GM19099 (cell line): Measurements from ENCODE around the gene DYNLT5.

ENCODE experiments used
- POLR2A ChIP-seq: IDR thresholded peaks from 3 replicates; pipeline ENCODE4 v1.6.1; 2011; ENCODE audit warnings: low read depth; ENCODE audit not compliant: insufficient read length; ENCODE audit errors: extremely low read depth

Gene DYNLT5, protein sequence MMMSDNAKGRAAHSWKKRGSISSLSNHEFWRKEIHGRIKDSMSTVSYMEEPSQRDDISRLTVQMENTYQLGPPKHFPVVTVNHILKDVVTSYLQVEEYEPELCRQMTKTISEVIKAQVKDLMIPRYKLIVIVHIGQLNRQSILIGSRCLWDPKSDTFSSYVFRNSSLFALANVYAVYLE

DNA sequence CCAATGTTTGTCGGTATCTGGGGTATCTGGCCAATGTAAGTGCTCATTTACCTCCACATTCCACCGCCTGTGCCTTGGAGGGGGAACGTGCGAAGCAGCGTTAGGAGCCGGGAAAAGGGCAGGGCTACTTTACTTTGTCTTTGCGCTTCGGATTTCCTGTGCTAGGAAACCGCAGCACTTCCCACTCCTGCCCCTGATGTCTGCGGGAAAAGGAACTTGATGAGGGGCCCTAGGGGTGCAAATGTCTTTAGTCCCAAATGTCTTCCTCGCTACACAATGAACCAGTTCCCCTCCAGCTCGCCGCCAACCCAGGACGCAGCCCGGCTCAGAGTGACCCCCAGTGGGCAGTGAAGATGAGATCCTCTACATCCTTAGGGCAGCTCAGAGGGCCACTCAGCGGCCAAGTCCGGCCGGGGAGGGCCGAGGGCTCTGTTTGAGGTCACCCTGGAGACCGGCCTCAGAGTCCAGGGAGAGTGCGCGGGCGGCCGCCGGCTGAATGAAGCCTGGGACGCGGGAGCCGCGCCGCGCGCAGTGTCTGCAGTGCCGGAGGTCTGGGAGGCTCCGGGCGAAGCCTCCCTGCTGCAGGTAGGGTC, at the start of gene DYNLT5:
DYNLT5 (plus strand) TSS at position 460 of the 593 bp plus-strand sequence. CDS start 2,200 bp downstream, outside the sequence.
- no peak for TF ChIP-seq POLR2A

DNA sequence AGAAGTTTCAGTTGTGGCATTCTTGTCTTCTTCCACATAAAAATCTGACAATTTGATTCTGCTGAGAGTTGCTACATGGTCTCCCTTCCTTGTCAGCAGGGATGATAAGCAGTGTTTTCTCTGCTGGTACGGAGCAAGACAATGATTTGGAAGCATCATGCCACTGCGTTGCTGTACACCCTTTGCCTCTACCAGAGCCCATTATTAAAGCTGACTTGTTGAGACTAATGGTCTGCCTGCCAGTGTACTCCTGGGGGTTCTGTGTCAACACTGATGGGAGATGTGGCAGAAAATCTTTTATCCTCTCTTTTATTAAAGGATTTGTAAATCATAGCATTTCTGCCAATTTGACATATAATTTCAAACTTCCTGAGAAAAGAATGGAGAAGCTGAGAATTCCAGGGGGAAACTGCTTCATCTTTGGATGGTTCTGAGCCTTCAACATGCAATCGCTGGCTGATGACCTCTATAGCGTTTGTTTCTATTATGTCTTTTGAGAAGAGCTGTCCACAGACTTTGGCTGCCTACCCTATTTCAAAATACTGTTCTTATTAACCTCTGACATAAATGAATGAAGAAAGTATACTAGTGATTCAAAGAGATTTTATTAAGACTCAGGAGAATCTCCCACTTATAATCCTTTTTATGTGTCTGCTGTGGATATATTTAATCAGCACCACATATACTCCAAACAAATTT, 47.9 kb upstream of the DYNLT5 start:
- TF ChIP-seq POLR2A = no peak

DNA sequence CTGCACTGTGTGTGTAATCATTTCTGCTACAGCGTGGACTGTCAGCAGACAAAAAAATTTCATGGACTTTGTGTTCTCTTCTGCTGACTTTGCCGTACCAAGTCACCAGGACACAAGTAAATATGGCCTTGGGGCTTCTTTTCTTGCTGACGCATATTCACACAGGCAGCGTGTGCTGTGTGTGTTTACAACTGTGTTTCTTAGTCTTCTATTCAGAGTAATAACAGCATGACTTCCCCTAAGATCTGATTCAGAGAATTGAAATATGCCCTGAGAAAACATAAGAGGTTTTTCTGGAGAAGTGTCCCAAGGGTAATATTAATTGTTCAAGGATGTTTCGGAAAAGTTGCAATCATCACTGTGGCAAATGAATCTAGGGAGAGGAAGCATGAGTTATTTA, 47.1 kb upstream of the DYNLT5 start:
- no peak for TF ChIP-seq POLR2A

DNA sequence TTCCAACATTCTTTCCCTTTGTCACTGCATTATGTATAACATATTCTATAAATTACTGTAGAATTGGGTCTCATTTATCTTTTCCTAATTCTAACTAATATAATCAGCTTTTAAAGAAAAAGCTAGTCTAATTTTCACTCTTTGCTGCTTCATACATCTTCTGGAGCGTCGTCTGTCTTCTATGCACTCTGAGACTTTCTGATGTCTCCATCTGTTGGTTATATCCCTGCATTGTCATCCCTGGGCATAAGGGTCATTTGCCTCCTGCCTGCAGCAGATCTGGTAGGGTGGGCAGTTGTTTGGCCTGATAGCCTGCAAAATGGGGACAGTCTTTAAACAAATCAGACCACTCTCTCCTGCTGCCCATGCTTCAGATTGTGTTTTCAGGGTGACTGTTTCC, 40.8 kb upstream of the DYNLT5 start:
- no peak for TF ChIP-seq POLR2A

DNA sequence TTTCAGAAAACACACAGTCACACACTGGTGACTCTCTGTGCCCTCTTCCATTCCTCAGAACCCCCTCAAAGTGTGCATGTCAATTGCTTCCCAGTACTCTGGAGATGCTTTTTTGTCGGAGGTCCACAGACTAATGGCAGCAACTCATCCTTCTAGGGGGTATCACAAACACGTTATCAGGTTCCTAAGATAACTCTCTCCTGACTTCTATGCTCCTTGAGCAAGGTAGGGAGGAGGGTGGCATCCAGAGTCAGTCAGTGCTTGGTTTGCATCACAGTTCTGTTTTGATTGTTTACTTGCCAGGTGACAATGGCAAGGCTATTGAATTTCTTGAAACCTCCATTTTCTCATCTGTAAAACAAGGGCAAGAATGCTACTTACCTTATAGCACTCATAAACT, 39.4 kb upstream of the DYNLT5 start:
- no peak for TF ChIP-seq POLR2A

DNA sequence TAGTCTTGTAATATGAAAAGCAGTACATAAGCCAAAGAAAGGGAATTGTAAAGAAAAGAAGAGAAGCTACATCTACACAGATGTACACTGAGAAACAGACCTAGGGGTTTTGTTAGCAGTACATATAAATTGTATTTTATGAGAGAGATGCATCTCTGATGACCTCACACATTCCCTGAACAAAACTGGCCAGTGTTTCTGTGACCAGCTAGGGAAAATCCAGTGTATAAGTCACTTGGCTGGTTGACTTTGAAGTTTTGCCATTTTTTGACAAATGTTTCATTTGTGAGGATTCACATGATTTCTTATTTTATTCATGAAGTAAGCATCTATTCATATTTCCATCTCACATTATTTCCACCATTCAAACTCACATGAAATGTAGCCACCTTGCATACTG, 28.3 kb upstream of the DYNLT5 start:
- TF ChIP-seq POLR2A = no peak

DNA sequence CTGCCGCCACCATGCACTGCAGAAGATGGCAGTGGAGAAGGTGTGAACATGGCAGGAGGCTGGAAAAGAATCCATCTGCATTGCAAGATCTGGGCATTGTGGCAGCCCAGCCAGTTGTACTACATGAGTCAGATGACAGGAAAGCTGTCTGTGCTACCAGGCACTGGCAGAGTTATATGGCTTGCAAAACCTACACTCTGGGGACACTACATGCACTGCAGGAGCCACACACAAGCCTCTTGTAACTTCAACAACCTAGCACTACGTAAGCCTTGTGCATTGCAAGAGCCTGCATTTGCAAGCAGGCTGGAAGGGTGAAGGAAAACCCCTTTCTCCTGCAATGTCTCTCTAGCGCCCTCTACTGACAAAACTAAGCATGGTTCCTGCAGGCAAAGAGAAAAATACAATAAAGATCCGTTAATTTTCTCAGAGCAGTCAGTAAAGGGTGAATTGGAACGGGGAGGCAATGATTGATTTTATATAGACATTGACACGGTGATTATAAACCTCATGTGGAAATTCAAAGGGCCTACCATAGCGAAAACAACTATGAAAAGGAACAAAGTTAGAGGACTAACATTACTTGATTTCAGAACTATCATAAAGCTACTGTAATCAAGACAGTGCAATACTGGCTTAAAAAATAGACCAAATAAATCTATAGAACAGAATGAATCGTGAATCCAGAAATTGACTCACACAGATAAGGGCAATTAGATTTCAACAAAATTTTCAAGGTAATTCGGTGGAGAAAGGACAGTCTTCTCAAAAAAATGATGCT, 26.2 kb upstream of the DYNLT5 start:
- no peak for TF ChIP-seq POLR2A

DNA sequence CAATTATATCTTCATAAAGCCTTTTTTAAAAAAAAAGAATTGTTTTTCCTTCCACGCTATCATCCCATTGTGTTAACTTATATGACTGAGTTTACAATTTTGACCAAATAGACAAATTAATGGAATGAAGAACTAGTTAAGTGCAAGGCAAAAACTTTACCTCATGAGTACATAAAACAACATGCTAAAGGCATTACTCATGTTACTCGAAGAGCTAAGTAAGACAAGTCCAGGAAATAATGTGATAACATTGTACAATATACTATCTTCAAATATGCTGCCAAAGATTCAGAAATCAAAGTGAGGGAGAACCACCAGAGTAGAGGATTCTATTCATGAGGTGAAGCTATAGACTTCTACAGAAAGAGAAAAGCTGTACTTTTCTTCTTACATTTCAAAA, 24.2 kb upstream of the DYNLT5 start:
- TF ChIP-seq POLR2A = no peak

DNA sequence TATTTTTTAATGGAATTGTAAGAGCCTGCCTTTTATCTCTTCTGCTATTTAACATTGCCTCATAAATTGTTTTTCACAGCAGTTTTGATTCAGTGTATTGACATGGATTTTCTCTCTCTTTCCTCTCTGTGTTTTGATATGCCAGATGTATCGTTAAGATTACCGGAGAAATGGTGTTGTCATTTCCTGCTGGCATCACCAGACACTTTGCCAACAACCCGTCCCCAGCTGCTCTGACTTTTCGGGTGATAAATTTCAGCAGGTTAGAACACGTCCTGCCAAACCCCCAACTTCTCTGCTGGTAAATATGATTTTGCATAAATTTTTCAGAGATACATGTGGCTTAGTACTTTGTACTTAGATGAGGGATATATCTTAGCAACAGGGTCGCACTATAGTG, 23.1 kb upstream of the DYNLT5 start:
- TF ChIP-seq POLR2A = no peak

DNA sequence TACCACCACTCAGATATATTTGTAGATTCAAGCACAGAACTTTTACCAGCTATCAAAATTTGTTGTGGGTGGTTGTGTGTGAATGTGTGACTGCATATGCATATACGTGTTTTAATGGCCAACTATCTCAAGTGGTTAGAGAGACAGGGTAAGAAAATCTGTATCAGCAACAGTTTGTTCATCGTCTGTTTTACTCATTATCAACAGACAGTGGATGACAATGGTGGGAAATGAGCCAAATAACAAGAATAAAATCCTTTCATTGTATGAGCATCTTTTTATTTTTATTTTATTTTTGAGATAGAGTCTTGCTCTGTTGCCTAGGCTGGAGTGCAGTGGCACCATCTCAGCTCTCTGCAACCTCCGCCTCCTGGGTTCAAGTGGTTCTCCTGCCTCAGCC, 22.7 kb upstream of the DYNLT5 start:
- no peak for TF ChIP-seq POLR2A

DNA sequence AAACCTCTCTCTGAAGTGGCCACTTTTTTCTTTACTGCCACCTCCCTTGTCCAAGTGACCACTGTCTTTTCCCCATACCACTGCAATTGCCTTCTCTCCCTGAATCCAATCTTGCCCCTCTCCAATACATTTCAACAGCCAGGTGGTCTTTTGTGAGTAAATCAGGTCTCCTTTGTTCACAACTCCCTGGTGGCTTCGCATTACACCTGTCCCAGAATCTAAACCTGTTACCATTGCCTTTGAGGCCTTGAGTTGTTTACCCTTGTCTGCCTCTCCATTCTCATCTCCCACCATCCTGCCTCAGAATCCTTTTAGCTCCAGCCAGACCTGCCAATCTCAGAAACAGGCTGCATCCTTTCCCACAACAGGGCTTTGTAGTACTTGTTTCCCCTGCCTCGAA, 21.8 kb upstream of the DYNLT5 start:
- no peak for TF ChIP-seq POLR2A

DNA sequence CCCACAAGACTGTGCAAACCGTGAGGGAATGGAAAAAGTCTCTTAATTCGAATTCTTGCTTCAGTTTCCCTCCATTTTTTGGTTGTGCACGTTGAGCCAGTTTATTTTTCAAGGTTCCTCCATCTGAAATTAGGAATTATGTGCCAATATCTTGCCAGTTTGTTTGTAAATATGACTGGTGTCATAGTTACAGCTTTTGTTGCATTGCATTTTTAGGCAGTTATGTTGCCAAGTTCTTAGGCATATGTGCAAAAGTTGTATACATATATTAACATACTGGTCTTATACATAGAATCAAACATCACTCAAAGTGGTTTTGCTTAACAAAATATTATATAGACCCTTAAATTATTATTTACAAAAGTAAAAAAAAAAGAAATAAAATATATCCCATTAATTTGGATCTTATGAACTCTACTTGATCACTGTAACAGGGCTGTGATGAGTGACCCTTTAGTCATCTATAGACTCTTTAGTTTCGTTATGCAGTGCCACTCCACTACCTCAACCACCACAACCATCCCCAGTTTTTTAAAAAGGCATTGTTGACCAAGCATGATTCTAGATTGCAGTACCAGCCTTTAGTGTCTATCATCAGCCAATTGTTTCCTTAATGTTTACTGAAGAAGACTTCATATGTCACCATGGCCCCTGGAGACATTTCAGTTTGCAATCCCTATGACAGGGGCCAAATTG, 20.9 kb upstream of the DYNLT5 start:
- no peak for TF ChIP-seq POLR2A

DNA sequence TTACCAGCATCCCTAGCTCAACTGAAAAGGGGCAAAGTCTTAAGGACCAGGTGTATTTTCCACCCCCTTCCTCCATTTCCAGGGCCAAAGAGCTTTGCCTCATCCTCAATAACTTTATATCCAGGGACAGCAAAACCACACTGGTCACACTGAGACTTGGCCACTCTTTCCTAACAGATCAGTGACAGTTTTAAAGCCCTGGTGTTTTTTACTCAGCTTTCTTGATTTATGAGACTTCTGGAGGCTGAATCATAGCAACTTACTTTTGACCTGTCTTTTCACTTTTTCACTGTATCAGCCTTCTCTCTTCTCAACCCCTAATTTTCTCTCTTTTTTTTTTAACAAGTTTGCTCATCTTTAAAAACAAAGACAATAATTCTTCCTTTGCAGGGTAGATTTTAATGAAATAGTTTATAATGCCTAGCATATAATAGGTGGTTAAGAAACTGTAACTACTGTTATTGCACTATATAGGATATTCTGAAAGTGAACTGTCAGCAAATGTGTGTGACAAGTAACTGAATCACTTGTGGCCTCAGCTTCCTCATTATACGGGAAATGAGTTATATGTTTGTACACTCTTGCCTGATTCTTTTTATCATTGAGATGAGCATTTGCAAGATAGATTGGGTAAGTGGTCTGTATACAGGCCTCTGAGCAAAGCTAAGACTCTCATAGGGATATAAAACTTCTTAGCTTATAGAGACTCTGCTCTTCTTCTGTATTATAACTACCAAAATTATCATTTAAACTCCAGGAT, 19.7 kb upstream of the DYNLT5 start:
- no peak for TF ChIP-seq POLR2A

DNA sequence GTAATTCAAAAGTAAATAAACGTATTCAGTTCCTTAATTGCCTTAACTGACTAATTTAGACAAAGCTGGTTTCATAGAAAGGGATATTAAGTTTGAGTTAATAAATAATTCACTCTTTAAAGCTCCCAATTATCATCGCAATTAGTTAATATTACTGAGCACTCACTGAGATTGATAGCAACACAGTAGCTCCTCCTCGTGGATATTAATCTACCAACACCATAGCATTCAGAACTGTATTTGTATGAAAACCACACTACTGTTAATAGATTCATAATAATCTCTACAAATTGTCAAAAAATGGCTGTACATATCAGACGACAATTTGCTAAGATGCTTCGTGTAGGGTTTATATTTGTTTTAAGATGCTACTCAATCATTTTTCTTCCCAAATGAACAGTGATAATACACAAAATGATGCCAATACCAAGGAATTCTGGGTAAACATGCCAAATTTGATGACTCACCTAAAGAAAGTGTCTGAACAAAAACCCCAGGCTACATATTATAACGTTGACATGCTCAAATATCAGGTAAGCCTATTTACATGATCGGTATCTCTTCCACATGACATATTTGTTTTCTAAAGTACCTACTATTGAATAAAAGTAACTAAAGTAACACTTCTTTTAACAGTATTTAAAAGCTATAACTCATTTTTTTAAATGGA, 18.8 kb upstream of the DYNLT5 start:
- TF ChIP-seq POLR2A = no peak
